Lower leg skin (tissue), 3 donors: ENCODE results near the gene BICRAL.

Experiments
- CTCF ChIP-seq, 3 donors: fragments of 450-650 bp; IDR thresholded peaks; one replicate each; pipeline ENCODE4 v1.5.1; 2016; ENCODE audit warnings: antibody characterized with exemption in 3 of 3, mild to moderate bottlenecking in 3 of 3, moderate library complexity in 2 of 3
- POLR2A ChIP-seq, 2 donors: fragments of 450-650 bp; IDR thresholded peaks; one replicate each; pipeline ENCODE4 v1.6.1; 2016 to 2017; ENCODE audit warnings: antibody characterized with exemption in 2 of 2, mild to moderate bottlenecking in 1 of 2, moderate library complexity in 1 of 2

GRCh38 chr6:42748203-42748898 is 33.5 kb upstream of the BICRAL start:
- TF ChIP-seq POLR2A (IDR thresholded peaks at IDR 0.05) (no peak), CTCF (IDR thresholded peaks at IDR 0.05) (no peak)
